ENCODE results near the gene PIGN. TPM values are rescaled to one million over a fixed set of nuclear protein-coding genes. Genes with fewer than 3 reads are reported as not detected.

PIGN gene
- total RNA-seq, 3 donors from 2014 or later = 33.1 to 67.2 (median 47.9) TPM

- Histone ChIP-seq H3K27me3 (no peaks in the 10 kb centered on the region), H3K4me3 (no peak overlapping the region), H3K4me1 (no peaks in the 10 kb centered on the region), H3K27ac (no peak overlapping the region), H3K36me3 (no peaks in the 10 kb centered on the region), H3K9me3 (no peaks in the 10 kb centered on the region)
- TF ChIP-seq POLR2A (IDR thresholded peaks at IDR 0.05) (no peak), POLR2AphosphoS5 (IDR thresholded peaks at IDR 0.05) (no peak), CTCF (IDR thresholded peaks at IDR 0.05) (no peak)
- DNase-seq (ENCODE audit: low spot score in 2 of 2) = no peak
- intact Hi-C loops (cut with DNase I; ENCODE audit: low total_unique reads) = no loop called here
Measured at GRCh38 chr18:62060820-62061219, 126.0 kb downstream of the PIGN start.

- H3K36me3 ChIP-seq = no peaks in the 10 kb centered on the region
- no peaks in the 10 kb centered on the region for H3K9me3 ChIP-seq
- H3K4me1 ChIP-seq = no peaks in the 10 kb centered on the region
- intact Hi-C loops (cut with DNase I; ENCODE audit: low total_unique reads) = no loop called here
- no peak for DNase-seq (ENCODE audit: low spot score in 2 of 2)
- no peak overlapping the region for H3K4me3 ChIP-seq
- no peaks in the 10 kb centered on the region for H3K27me3 ChIP-seq
- H3K27ac ChIP-seq = no peak overlapping the region
- TF ChIP-seq CTCF (IDR thresholded peaks at IDR 0.05) (no peak), POLR2A (IDR thresholded peaks at IDR 0.05) (no peak), POLR2AphosphoS5 (IDR thresholded peaks at IDR 0.05) (no peak)
Measured at GRCh38 chr18:62054929-62055498, 131.8 kb downstream of the PIGN start.

GRCh38 chr18:62048279-62048678 is 138.6 kb downstream of the PIGN start:
- H3K36me3 ChIP-seq = no peaks in the 10 kb centered on the region
- no peak overlapping the region for H3K27ac ChIP-seq
- H3K4me1 ChIP-seq = no peaks in the 10 kb centered on the region
- DNase-seq (ENCODE audit: low spot score in 2 of 2) = no peak
- no peaks in the 10 kb centered on the region for H3K27me3 ChIP-seq
- H3K4me3 ChIP-seq = no peak overlapping the region
- intact Hi-C loops (cut with DNase I; ENCODE audit: low total_unique reads) = no loop called here
- H3K9me3 ChIP-seq = peaks cover 6 to 12% of the 10 kb centered on the region in 2 donors
- TF ChIP-seq CTCF (IDR thresholded peaks at IDR 0.05) (no peak), POLR2AphosphoS5 (IDR thresholded peaks at IDR 0.05) (no peak), POLR2A (IDR thresholded peaks at IDR 0.05) (no peak)

GRCh38 chr18:62045316-62045715 is 141.5 kb downstream of the PIGN start:
- Histone ChIP-seq H3K4me1 (no peaks in the 10 kb centered on the region), H3K27me3 (no peaks in the 10 kb centered on the region), H3K36me3 (no peaks in the 10 kb centered on the region), H3K27ac (no peak overlapping the region), H3K4me3 (no peak overlapping the region), H3K9me3 (peaks cover 6 to 12% of the 10 kb centered on the region in 2 donors)
- intact Hi-C loops (cut with DNase I; ENCODE audit: low total_unique reads) = no loop called here
- TF ChIP-seq POLR2AphosphoS5 (IDR thresholded peaks at IDR 0.05) (no peak), POLR2A (IDR thresholded peaks at IDR 0.05) (no peak), CTCF (IDR thresholded peaks at IDR 0.05) (no peak)
- no peak for DNase-seq (ENCODE audit: low spot score in 2 of 2)

GRCh38 chr18:62044490-62045000 is 142.3 kb downstream of the PIGN start:
- Histone ChIP-seq H3K4me1 (no peaks in the 10 kb centered on the region), H3K27ac (no peak overlapping the region), H3K9me3 (peaks cover 6 to 12% of the 10 kb centered on the region in 2 donors), H3K36me3 (no peaks in the 10 kb centered on the region), H3K27me3 (no peaks in the 10 kb centered on the region), H3K4me3 (no peak overlapping the region)
- intact Hi-C loops (cut with DNase I; ENCODE audit: low total_unique reads) = no loop called here
- no peak for DNase-seq (ENCODE audit: low spot score in 2 of 2)
- TF ChIP-seq POLR2A (IDR thresholded peaks at IDR 0.05) (no peak), CTCF (IDR thresholded peaks at IDR 0.05) (no peak), POLR2AphosphoS5 (IDR thresholded peaks at IDR 0.05) (no peak)

All from breast epithelium (tissue), 4 donors.